Measurements from ENCODE around the gene CNNM4. TPM values are rescaled to one million over a fixed set of nuclear protein-coding genes. Genes with fewer than 3 reads are reported as not detected.

The CNNM4 gene
- polyA plus RNA-seq, 3 donors from 2014 or later: 1.2 to 3.9 (median 2.6) TPM

DNA sequence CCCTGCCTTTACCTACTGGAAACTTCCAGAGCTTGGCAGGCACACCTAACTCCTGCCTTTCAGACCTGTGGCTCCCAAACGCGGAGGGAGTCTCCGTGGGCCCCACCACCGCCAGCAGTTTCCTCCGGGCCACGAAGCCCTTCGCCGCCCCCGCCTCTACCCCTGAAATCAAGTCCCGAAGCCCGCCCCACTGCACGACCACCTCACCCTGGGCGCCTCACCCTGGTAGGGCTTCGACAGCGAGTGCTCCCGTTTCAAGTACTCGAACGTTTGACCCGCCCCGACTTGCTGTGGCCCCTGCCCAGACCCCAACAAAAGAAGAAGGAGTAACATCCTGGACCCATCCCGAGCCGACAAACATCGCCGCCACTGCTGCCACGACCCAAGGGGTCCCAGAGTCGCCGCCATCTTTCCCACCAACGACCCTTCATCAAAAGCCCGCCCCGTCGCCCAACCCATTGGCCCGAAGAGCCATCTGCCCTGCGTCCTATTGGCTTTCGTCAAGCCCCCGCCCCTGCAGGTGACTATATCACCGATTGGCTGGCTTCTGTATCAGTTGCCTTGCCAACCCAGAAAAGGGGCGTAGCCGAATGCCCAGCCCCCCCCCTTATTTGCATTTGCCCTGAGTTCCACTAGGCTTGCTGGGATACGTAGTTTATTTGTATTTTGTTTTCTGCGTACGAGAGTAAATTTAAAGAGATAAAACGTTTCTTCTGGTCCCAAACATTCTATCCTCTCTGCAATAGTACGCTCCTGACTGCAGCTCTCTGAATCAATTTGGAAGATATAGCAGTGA, 20.9 kb upstream of the CNNM4 start, which contains the start of gene LMAN2L:
LMAN2L (minus strand) TSS at position 432 of the 796 bp plus-strand sequence; CDS start at position 408, 24 bp downstream.
- peaks cover 26 to 42% of the 10 kb centered on the region in 2 donors for H3K4me1 Mint-ChIP-seq
- peak within 1 kb of the TSS; percentile 85 to 93 (median 90) for H3K27ac Mint-ChIP-seq
- peaks cover 0 to 5% (median 3%) of the 10 kb centered on the region in 3 donors for H3K36me3 Mint-ChIP-seq
- peaks cover 0 to 4% (median 0%) of the 10 kb centered on the region in 3 donors for H3K27me3 Mint-ChIP-seq (ENCODE audit: low read depth in 3 of 3)
- H3K9me3 Mint-ChIP-seq: no peaks in the 10 kb centered on the region
- peak; percentile 94 to 96 (median 95) for DNase-seq
- H3K4me3 Mint-ChIP-seq: peak within 1 kb of the TSS; percentile 92 to 98 (median 95)

DNA sequence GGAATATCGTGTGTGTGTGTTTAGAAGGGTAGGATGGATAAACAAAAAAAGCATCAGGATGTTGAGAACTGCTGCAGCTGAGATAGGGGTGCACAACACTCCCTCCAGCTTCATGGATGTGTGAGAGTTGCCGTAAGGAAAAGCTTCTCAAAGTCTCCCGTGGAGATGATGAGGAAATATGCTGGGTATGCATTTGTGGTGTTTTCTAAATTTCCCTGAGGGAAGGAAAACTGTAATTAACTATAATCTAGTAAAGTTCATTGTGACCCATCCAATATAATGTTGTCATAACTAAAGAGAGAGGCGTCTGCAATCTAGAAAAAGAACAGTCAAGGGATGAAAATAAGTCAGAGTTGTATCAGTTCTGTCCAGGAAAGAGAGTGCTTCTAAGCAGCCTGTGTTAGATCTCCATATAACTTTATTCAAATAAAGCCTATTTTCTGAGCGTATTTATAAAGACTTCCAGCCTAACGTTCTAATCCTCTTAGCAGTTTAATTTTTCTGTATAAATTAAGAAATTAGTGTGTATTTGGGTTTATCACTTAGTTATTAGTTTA, 13.6 kb upstream of the CNNM4 start:
- DNase-seq: no peak
- H3K4me1 Mint-ChIP-seq: no peaks in the 10 kb centered on the region
- no peaks in the 10 kb centered on the region for H3K36me3 Mint-ChIP-seq
- H3K4me3 Mint-ChIP-seq: no peak overlapping the region
- H3K27ac Mint-ChIP-seq: no peak overlapping the region
- H3K9me3 Mint-ChIP-seq: no peaks in the 10 kb centered on the region
- peaks cover 0 to 3% (median 3%) of the 10 kb centered on the region in 3 donors for H3K27me3 Mint-ChIP-seq (ENCODE audit: low read depth in 3 of 3)

DNA sequence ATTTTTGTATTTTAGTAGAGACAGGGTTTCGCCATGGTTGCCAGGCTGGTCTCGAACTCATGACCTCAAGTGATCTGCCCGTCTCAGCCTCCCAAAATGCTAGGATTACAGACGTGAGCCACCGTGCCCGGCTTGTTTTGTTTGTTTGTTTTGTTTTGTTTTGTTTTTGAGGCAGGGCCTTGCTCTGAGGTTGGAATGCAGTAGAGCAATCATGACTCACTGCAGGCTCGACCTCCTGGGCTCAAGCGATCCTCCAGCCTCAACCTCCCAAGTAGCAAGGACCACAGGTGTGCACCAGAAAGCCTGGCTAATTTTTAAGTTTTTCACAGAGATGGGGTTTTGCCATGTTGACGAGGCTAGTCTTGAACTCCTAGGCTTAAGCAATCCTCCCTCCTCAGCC, 8.9 kb upstream of the CNNM4 start:
- Mint-ChIP-seq H3K4me1 (no peaks in the 10 kb centered on the region), H3K36me3 (no peaks in the 10 kb centered on the region), H3K27ac (no peak overlapping the region), H3K27me3 (ENCODE audit: low read depth in 3 of 3) (peaks cover 0 to 3% (median 2%) of the 10 kb centered on the region in 3 donors), H3K9me3 (no peaks in the 10 kb centered on the region), H3K4me3 (no peak overlapping the region)
- DNase-seq: no peak

DNA sequence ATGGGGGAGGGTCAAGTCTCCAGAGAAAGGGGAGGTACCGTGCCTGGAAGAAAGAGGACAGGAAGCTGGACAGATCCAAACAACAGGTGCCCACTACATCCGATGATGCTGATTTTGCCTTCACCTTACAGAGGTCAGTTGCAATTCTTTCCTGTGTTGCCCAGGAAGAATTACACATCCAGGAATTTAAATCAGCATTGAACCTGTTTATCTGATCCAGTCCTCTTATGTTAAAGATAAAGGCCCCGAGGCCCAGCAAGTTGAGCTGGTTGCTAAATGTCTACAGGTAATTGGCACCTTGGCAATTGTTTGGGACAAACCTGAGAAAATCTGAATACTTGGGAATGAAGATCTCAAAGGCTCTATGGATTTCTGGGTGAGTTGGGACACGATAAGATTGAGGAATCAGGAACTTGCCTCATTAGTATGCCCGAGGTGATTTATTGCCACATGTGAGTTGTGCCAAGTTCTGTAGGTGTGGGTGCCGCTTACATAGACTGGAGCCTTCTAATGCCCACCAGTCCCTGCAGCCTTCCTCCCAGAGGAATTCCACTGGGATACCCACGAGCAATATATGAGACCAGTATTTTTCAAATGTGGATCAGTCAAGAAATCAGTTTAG, 6.9 kb upstream of the CNNM4 start:
- no peak overlapping the region for H3K4me3 Mint-ChIP-seq
- peak overlapping the region in 1 of 6 donors; percentile 59 for H3K27ac Mint-ChIP-seq
- H3K36me3 Mint-ChIP-seq: no peaks in the 10 kb centered on the region
- peaks cover 0 to 3% (median 3%) of the 10 kb centered on the region in 3 donors for H3K27me3 Mint-ChIP-seq (ENCODE audit: low read depth in 3 of 3)
- no peaks in the 10 kb centered on the region for H3K4me1 Mint-ChIP-seq
- H3K9me3 Mint-ChIP-seq: no peaks in the 10 kb centered on the region
- DNase-seq: no peak

DNA sequence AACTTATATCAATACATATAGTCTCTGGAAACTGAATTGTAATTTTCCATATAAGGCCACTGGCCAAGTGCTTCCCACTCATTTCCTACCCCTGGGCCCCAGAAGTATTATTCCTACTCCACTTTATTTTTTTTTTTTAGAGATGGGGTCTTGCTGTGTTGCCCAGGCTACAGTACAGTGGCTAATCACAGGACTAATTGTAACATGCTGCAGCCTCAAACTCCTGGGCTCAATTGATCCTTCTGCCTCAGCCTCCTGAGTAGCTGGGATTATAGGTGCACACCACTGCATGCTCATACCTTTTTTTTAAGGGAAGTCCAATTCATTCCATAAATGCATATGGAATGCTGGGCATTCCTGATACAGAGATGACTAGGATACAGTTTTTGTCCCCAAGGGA, 6.4 kb upstream of the CNNM4 start:
- peaks cover 0 to 2% of the 10 kb centered on the region in 2 donors for H3K4me1 Mint-ChIP-seq
- no peak overlapping the region for H3K27ac Mint-ChIP-seq
- H3K9me3 Mint-ChIP-seq: no peaks in the 10 kb centered on the region

DNA sequence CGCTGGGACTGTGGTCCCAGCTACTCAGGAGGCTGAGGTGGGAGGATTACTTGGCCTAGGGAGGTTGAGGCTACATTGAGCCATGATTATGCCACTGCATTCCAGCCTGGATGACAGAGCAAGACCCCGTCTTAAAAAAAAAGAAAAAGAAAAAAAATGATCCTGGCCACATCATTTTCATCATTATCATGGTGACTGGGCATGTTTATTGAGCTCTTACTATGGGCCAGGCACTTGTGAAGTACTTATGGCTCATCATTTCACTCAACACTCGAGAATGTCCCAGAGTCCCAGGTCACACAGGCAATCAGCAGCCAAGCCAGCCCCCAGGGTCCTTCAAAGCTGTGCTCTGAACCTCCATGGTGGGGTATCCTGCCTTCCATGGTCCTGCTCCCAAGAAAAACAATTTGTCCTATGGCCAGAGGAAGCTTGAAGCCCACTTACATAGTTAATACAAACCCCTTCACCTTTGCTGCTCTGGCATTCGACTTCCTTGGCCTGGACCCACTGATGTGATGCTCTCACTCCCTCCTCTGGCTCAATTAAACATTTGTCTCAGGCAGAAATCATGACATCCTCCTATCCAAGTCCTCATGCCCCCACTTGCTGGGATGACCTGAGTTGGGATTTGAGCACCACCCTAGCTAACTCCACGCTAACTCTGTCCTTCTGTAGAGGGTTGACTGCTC, 3.8 kb upstream of the CNNM4 start:
- H3K9me3 Mint-ChIP-seq: no peaks in the 10 kb centered on the region
- peaks cover 19 to 23% of the 10 kb centered on the region in 2 donors for H3K4me1 Mint-ChIP-seq
- H3K27me3 Mint-ChIP-seq (ENCODE audit: low read depth in 3 of 3): peaks cover 0 to 1% (median 0%) of the 10 kb centered on the region in 3 donors

More for the DNA sequence above, 6.4 kb upstream of the CNNM4 start:
- peaks cover 0 to 3% (median 0%) of the 10 kb centered on the region in 3 donors for H3K27me3 Mint-ChIP-seq (ENCODE audit: low read depth in 3 of 3)
- no peaks in the 10 kb centered on the region for H3K36me3 Mint-ChIP-seq
- no peak for DNase-seq
- no peak overlapping the region for H3K4me3 Mint-ChIP-seq

DNA sequence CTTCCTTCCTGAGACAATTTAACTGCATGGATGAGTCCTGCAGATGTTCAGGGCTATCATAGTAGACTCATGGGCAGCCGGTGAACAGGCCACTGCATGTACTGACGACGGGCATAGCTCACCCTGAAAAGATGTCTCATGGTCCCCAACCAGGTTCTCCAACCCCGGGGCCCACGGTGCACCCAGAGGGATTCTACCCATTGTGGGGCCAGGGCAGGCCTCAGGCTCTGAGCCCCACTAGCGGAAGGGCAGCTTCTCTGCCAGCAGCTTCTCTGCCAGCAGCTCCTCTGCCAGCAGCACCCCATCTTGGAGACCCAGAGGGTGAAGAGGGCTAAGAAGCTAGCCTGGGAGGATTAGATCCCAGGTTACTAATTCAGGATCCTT, 3.2 kb upstream of the CNNM4 start:
- Mint-ChIP-seq H3K4me1 (peaks cover 24 to 29% of the 10 kb centered on the region in 2 donors), H3K27me3 (ENCODE audit: low read depth in 3 of 3) (peaks cover 0 to 1% (median 0%) of the 10 kb centered on the region in 3 donors), H3K9me3 (no peaks in the 10 kb centered on the region), H3K4me3 (no peak overlapping the region), H3K36me3 (no peaks in the 10 kb centered on the region), H3K27ac (no peak overlapping the region)
- no peak for DNase-seq

More for the DNA sequence above, 3.8 kb upstream of the CNNM4 start:
- DNase-seq: no peak
- no peak overlapping the region for H3K27ac Mint-ChIP-seq
- no peaks in the 10 kb centered on the region for H3K36me3 Mint-ChIP-seq
- no peak overlapping the region for H3K4me3 Mint-ChIP-seq

DNA sequence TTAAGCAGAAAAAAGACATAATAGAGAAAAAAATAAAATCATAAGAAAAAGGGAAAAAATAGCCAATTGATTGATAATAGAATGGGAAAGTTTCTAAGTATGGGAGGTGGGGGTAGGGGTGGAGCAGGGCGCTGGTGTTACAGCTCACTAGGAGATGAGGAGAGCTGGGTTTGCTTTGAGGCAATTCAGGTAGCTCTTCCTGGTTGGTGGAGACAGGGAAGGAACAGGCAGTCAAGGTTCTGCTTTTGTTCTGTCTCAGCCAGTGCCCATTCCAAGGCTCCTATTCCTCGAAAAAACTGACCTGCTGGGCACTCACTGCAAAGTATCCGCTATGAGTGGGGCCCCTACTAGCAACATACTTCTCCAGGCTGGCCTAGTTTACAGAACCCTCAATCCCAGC, 1.7 kb upstream of the CNNM4 start:
- Mint-ChIP-seq H3K9me3 (no peaks in the 10 kb centered on the region), H3K27ac (peak overlapping the region in 3 of 6 donors; percentile 11 to 45 (median 45)), H3K4me3 (peak overlapping the region in 1 of 5 donors; percentile 60), H3K27me3 (ENCODE audit: low read depth in 3 of 3) (peaks cover 0 to 1% (median 0%) of the 10 kb centered on the region in 3 donors), H3K36me3 (no peaks in the 10 kb centered on the region), H3K4me1 (peaks cover 40 to 44% of the 10 kb centered on the region in 2 donors)
- no peak for DNase-seq

DNA sequence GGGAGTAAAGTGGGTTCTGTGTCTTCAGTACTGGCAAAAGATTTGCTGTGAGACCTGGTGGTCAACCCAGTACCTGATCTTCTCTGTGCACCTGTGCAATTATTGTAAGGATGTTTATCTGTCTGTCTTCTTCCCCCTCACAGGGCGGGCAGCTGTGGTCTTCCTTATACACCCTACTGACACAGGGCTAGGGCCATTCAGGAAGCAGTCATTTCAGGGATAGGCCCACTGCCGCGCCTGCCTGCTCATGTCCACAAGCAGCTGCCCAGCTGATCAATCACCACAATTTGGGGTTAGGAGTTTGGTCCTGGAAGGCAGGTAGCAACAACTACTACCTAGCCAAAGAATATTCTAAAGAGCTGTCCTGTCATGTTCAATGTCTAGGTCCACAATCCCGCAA, 1.2 kb upstream of the CNNM4 start:
- no peaks in the 10 kb centered on the region for H3K9me3 Mint-ChIP-seq

DNA sequence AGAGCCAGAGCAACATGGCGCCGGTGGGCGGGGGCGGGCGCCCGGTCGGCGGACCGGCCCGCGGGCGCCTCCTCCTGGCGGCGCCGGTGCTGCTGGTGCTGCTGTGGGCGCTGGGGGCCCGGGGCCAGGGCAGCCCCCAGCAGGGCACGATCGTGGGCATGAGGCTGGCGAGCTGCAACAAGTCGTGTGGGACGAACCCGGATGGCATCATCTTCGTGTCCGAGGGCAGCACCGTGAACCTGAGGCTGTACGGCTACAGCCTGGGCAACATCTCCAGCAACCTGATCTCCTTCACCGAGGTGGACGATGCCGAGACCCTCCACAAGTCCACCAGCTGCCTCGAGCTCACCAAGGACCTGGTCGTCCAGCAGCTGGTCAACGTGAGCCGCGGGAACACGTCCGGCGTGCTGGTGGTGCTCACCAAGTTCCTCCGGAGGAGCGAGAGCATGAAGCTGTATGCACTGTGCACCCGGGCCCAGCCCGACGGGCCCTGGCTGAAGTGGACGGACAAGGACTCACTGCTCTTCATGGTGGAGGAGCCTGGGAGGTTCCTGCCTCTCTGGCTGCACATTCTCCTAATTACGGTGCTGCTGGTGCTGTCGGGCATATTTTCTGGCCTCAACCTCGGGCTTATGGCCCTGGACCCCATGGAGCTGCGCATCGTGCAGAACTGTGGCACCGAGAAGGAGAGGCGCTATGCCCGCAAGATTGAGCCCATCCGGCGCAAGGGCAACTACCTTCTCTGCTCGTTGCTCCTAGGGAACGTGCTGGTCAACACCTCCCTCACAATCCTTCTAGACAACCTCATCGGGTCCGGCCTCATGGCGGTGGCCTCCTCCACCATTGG, 507 bp downstream of the CNNM4 start:
- H3K4me3 Mint-ChIP-seq: peak overlapping the region; percentile 80 to 91 (median 86)
- no peaks in the 10 kb centered on the region for H3K36me3 Mint-ChIP-seq
- H3K9me3 Mint-ChIP-seq: no peaks in the 10 kb centered on the region
- H3K27me3 Mint-ChIP-seq (ENCODE audit: low read depth in 3 of 3): peaks cover 0 to 2% (median 1%) of the 10 kb centered on the region in 3 donors
- H3K4me1 Mint-ChIP-seq: peaks cover 48 to 52% of the 10 kb centered on the region in 2 donors
- DNase-seq: no peak
- H3K27ac Mint-ChIP-seq: peak overlapping the region; percentile 62 to 92 (median 86)

More for the DNA sequence above, 1.2 kb upstream of the CNNM4 start:
- no peaks in the 10 kb centered on the region for H3K36me3 Mint-ChIP-seq
- peaks cover 45 to 49% of the 10 kb centered on the region in 2 donors for H3K4me1 Mint-ChIP-seq
- peaks cover 0 to 2% (median 1%) of the 10 kb centered on the region in 3 donors for H3K27me3 Mint-ChIP-seq (ENCODE audit: low read depth in 3 of 3)
- peak overlapping the region in 4 of 5 donors; percentile 81 to 88 (median 87) for H3K4me3 Mint-ChIP-seq
- DNase-seq: no peak
- peak overlapping the region; percentile 11 to 92 (median 70) for H3K27ac Mint-ChIP-seq

DNA sequence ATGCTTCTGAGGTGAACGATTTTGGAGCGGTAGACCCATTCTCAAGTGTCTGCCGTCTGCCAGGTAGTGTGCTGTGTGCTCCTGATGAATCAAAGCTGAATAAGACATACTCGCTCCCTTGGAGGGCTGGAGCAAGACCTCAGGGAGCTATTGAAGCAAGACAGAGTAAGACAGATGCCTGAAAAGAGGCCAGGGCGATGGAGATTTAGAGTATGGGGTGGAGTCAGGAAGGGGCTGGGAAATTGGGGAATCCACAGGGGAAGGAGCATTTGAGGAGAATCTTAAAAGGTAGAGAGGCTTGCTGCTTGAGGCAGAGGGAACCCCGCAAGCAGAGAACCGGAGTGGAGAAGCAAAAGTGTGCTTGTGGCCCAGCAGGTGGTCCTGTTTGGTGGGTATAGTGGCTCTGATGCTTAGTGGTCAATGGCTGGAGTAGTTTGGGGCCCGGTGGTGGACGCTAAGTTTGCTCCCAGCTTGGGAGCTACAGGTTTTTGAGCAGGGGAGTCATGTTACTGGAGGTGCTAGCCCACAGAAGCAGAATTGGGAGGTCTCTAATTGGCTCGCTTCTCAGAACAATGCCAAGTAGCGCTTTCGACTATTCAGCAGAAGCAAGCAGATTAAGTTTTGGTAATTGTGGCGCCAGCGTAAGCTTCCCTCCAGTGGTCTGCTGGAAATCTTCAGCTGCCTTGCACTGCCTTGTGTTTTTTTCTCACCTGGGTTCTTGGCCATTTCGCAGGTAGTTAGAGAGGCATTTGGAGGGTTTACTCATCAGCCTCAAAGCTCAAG, 2.0 kb downstream of the CNNM4 start:
- peak overlapping the region; percentile 80 to 91 (median 86) for H3K4me3 Mint-ChIP-seq
- H3K27ac Mint-ChIP-seq: peak overlapping the region; percentile 46 to 84 (median 77)
- peak in 1 of 3 donors; percentile 19 for DNase-seq
- peaks cover 55 to 58% of the 10 kb centered on the region in 2 donors for H3K4me1 Mint-ChIP-seq
- peaks cover 0 to 5% (median 0%) of the 10 kb centered on the region in 3 donors for H3K36me3 Mint-ChIP-seq
- peaks cover 0 to 4% (median 1%) of the 10 kb centered on the region in 3 donors for H3K27me3 Mint-ChIP-seq (ENCODE audit: low read depth in 3 of 3)
- no peaks in the 10 kb centered on the region for H3K9me3 Mint-ChIP-seq

All from immature natural killer cell (primary cell).